Measurements from ENCODE around the gene UBP1.

GRCh38 chr3:33389908-33390307, 50.3 kb downstream of the UBP1 start:
- TF ChIP-seq NFIC (IDR thresholded peaks at IDR 0.05) (no peak), YY1 (IDR thresholded peaks at IDR 0.05; ENCODE audit: low read depth) (no peak)

All from Ishikawa (cell line).